GM21528 (cell line): ENCODE results near the gene ECHS1.
"Not testable (repeated sequence)": the region's sequence is repeated elsewhere in the genome, so short reads cannot be mapped to it uniquely, and the experiment has no call there.

Source experiments
- ATAC-seq: cut with Tn5 transposase; IDR thresholded peaks from one replicate; pipeline ENCODE4 v1.9.1; 2021; ENCODE audit warnings: mild to moderate bottlenecking, moderate library complexity; ENCODE audit not compliant: unreplicated experiment, low FRiP score

The ECHS1 gene

DNA sequence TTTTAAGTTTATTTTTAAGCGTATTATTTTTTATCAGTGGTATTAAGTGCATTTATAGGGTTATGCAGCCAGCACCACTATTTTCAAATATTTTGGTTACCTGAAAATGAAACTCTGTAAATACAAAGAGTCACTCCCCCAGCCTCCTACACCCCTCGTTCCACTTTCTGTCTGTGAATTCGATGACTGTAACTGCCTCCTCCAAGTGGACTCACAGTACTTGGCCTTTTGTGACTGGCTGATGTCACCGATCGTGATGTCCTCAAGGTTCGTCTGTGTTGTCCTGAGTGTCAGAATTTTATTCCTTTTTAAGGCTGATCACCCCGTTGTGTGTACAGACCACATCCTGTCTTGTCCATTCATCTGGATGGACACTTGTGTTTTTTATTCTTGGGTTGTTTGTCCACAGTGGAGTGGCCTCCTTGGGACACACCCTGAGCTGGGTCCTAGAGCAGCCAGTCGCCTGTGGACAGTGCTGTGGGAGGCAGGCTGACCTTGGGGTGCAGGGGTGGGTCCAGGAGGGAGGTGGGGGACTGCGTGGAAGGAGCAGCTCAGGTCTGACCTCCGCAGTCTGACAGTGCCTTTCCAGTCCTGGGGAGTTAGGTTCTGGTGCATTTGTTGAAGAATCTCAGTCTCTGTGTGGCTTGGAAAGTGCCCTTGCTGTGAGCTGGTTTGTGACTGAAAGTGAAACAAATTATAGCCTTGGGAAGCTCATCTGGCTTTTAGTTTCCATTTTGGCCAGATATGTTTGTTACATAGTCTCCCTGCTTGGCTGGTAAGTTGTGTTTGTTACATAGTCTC is 27.7 kb upstream of the ECHS1 start:
- ATAC-seq = peak; percentile 77

DNA sequence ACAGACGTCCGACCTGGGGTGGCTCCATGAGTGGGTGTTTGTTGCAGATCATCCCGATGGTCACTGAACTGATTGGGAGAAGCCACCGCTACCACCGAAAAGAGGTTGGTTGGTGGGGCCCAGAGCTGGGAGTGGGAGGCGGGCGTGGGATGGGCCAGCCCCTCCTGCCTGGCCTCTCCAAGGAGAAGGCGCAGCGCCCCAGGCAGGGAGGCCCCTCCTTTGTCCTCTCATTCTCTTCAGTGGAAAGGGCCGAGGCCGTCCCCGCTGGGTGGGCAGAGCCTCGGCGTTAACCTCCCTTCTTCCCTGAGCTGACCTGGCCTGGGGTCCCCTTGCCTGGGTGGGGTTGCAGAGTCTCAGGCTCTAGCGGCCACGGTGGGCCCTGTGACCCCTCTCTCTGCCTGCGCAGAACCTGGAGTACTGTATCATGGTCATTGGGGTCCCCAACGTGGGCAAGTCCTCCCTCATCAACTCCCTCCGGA is 26.0 kb upstream of the ECHS1 start:
- ATAC-seq = no peak

- no peak for ATAC-seq
Observed at GRCh38 chr10:133397938-133398337, 24.8 kb upstream of the ECHS1 start.

GRCh38 chr10:133396035-133396624 is 23.0 kb upstream of the ECHS1 start:
- no peak for ATAC-seq

- no peak for ATAC-seq
Observed at GRCh38 chr10:133394801-133395221, 21.7 kb upstream of the ECHS1 start.

- ATAC-seq = peak; percentile 66
Observed at GRCh38 chr10:133394064-133394663, 21.0 kb upstream of the ECHS1 start, which contains the start of gene MTG1. Gene MTG1, plus strand, starts transcription at chr10:133394157. Its CDS starts 64 bp downstream, at chr10:133394221.

DNA sequence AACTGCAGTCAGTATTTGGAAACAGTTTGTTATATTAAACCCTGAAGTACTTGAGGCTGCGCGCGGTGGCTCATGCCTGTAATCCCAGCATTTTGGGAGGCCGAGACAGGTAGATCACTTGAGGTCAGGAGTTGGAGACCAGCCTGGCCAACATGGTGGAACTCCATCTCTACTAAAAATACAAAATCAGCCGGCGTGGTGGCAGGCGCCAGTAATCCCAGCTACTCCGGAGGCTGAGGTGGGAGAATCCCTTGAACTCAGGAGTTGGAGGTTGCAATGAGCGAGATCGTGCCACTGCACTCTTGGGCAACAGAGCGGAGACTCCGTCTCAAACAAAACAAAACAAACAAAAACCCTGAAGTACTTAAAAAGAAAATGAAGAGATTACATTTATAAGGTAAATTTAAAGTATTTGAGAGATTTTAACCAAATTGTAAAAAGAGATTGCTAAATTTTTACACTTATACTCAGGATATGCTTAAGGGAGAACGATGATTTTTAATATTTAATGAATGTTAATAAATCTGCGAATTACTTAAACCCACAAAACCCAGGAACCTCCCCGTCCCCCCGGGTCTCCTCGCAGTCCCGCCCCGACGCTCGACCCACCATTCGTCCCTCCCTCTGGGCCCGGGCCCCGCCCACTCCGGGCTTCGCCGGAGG is 20.4 kb upstream of the ECHS1 start:
- ATAC-seq = no peak

GRCh38 chr10:133391761-133392518 is 18.8 kb upstream of the ECHS1 start:
- ATAC-seq = no peak

DNA sequence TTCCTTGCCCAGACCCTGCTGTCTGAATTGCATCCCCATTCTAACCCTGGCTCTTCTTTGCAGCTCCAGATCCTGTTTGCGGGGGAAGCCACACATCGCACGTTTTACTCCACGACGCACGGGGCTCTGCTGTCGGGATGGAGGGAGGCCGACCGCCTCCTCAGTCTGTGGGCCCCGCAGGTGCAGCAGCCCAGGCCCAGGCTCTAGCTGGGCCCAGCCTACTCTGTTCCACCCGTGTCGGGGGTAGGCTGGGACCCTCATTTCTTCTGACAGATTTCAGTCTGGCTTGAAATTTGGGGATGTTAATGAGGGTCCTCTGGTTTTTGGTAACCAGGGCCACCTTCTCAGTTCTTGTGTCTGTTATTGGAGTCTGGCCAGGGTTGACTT is 18.1 kb upstream of the ECHS1 start:
- ATAC-seq = no peak

GRCh38 chr10:133390597-133391248 is 17.6 kb upstream of the ECHS1 start:
- ATAC-seq = no peak

DNA sequence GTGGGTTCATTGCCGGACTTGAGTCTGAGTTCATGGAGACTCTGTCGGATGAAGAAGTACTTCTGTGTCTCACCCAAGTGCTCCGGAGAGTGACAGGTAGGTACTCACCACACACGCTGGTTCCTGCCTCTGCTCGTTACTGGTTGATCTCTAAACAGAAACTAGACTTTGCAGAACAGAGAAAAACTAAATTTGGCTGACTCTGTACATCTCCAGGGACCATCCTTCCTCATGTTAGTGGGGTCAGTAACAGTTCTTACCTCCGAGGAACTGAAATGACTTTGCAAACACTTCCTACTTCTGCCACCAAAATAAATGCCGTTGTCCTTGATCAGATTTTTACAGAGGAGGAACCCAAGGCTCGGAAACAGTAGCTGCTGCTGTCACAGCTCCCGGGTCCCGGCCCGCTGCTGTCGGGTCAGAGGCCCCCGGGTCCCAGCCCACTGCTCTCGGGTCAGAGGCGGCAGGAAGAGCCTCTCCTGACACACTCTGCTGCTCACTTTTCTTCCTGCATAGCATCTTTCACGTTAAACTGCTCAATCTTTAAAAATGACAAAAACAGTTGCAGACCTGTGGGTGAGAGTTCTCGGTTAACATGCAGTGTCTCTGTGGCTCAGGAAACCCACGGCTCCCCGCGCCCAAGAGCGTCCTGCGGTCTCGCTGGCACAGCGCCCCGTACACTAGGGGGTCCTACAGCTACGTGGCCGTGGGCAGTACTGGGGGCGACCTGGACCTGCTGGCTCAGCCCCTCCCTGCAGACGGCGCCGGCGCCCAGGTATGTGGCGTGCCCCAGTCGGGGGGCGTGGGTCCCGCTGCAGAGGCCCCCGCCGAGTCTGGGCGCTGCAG is 16.0 kb upstream of the ECHS1 start:
- peak; percentile 80 for ATAC-seq

GRCh38 chr10:133388236-133388972 is 15.2 kb upstream of the ECHS1 start:
- no peak for ATAC-seq

- ATAC-seq = not testable (repeated sequence)
Observed at GRCh38 chr10:133386951-133387350, 13.8 kb upstream of the ECHS1 start.

GRCh38 chr10:133385214-133385613 is 12.1 kb upstream of the ECHS1 start:
- ATAC-seq = no peak

DNA sequence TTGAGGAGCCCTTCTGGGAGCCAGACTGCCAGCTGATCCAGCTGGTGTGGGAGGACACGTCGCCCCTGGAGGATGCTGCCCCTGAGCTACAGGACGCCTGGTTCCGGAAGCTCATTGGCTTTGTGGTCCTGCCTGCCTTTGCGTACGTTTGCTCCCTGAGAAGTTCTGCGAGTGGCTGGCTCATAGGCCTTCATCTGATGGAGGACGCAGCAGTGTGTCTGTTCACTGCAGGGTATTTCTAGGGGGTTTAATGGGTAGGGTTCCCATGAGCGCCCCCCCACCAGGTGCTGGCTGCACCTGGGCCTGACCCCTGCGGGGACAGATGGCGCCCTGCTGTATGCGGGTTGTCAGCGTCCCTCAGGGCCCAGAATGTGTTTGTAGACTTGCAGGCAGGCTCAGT is 10.9 kb upstream of the ECHS1 start:
- no peak for ATAC-seq

DNA sequence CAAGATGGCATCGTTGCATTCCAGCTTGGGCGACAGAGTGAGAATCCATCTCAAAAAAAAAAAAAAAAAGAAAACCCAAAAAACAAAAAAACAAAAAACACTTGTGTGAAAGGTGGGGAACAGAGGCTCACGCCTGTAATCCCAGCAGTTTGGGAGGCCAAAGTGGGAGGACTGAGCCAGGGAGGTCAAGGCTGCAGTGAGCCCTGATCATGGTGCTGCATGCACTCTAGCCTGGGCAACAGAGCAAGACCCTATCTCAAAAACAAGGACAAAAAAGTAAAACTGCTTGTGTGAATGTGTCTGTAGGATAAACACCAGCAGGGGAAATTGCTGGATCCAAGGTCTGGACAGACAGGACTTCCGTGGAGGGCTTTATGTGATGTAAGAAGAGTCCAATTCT is 10.4 kb upstream of the ECHS1 start:
- no peak for ATAC-seq

GRCh38 chr10:133381036-133381435 is 7.9 kb upstream of the ECHS1 start:
- ATAC-seq = no peak
